GM23248 (cell line): ENCODE data around the gene CIRBP. TPM values are rescaled to one million over a fixed set of nuclear protein-coding genes. Genes with fewer than 3 reads are reported as not detected.

ENCODE experiments used
- DNase-seq: peaks from one replicate; pipeline ENCODE4 v3.0.0-alpha.2; 2015
- H2AFZ ChIP-seq: fragments of 200-600 bp; sonication (generic); 2 replicates; pipeline ENCODE4 v1.6.1; 2016; ENCODE audit warnings: antibody characterized with exemption
- H3F3A ChIP-seq: fragments of 200-600 bp; sonication (generic); 2 replicates; pipeline ENCODE4 v1.6.1; 2016; ENCODE audit warnings: mild to moderate bottlenecking, antibody characterized with exemption, mixed run types; ENCODE audit not compliant: insufficient read depth
- H3K27ac ChIP-seq: fragments of 200-600 bp; sonication (generic); 2 replicates; pipeline ENCODE4 v1.5.1; 2016; ENCODE audit warnings: mild to moderate bottlenecking
- H3K27me3 ChIP-seq: fragments of 200-600 bp; sonication (generic); replicated peaks from 2 replicates; pipeline ENCODE4 v1.6.1; 2016; ENCODE audit warnings: mild to moderate bottlenecking; ENCODE audit not compliant: insufficient read depth
- H3K36me3 ChIP-seq: fragments of 200-600 bp; sonication (generic); 2 replicates; pipeline ENCODE4 v1.6.1; 2016; ENCODE audit warnings: low read depth, mild to moderate bottlenecking
- H3K4me1 ChIP-seq: fragments of 200-600 bp; sonication (generic); 2 replicates; pipeline ENCODE4 v1.6.1; 2016; ENCODE audit warnings: mild to moderate bottlenecking; ENCODE audit not compliant: insufficient read depth
- H3K4me2 ChIP-seq: fragments of 200-600 bp; sonication (generic); one replicate; pipeline ENCODE4 v1.6.1; 2016; ENCODE audit warnings: mild to moderate bottlenecking; ENCODE audit not compliant: unreplicated experiment
- H3K4me3 ChIP-seq: fragments of 200-600 bp; sonication (generic); 2 replicates; pipeline ENCODE4 v1.5.1; 2016; ENCODE audit warnings: mild to moderate bottlenecking
- H3K79me2 ChIP-seq: fragments of 200-600 bp; sonication (generic); 2 replicates; pipeline ENCODE4 v1.6.1; 2016; ENCODE audit warnings: mild to moderate bottlenecking; ENCODE audit not compliant: insufficient read depth
- H3K9ac ChIP-seq: fragments of 200-600 bp; sonication (generic); 2 replicates; pipeline ENCODE4 v1.6.1; 2016; ENCODE audit warnings: mild to moderate bottlenecking
- H3K9me2 ChIP-seq: fragments of 200-600 bp; sonication (generic); 2 replicates; pipeline ENCODE4 v1.6.1; 2016; ENCODE audit warnings: mixed run types, mild to moderate bottlenecking, moderate library complexity; ENCODE audit not compliant: insufficient read depth
- H3K9me3 ChIP-seq: fragments of 200-600 bp; sonication (generic); one replicate; pipeline ENCODE4 v1.6.1; 2017; ENCODE audit warnings: low read depth
- H4K20me1 ChIP-seq: fragments of 200-600 bp; sonication (generic); 2 replicates; pipeline ENCODE4 v1.6.0; 2016; ENCODE audit not compliant: insufficient read depth
- EZH2 ChIP-seq: fragments of 200-600 bp; sonication (generic); IDR thresholded peaks from 2 replicates; pipeline ENCODE4 v1.6.1; 2018; ENCODE audit warnings: antibody characterized with exemption, mild to moderate bottlenecking; ENCODE audit not compliant: insufficient read depth, poor library complexity, severe bottlenecking
- EZH2phosphoT487 ChIP-seq: fragments of 200-600 bp; sonication (generic); IDR thresholded peaks from 2 replicates; pipeline ENCODE4 v1.6.1; 2018; ENCODE audit warnings: antibody characterized with exemption, moderate library complexity, mild to moderate bottlenecking, low read depth; ENCODE audit not compliant: insufficient read depth
- WGBS, 2 experiments: methylation state at CpG; one replicate each; pipeline ENCODE4 v1.1.6; 2015 to 2017; ENCODE audit warnings: low lambda C conversion rate in 2 of 2, low coverage in 1 of 2; ENCODE audit errors: missing lambda C conversion rate in 2 of 2; 5-methylcytosine and 5-hydroxymethylcytosine counted together
- in situ Hi-C: fragments of 300-500 bp; cut with MboI; formaldehyde crosslinking; loops from 2 replicates; pipeline ENCODE4 v1.15.0; 2020
- polyA plus RNA-seq: library from polyadenylated mRNA; unstranded; fragments of >200 nt; fragmentation: Nextera tagmentation; extraction: Ambion mirVana; gene quantifications from 2 replicates; pipeline ENCODE4 v1.2.1, GENCODE V29; 2016
- total RNA-seq: library from RNA; depleted of rRNA; stranded (reverse); fragments of >200 nt; shearing (Covaris generic); gene quantifications from 2 replicates; pipeline ENCODE4 v1.2.3, GENCODE V29; 2014

Gene CIRBP
- total and polyA plus RNA-seq, 2 experiments from 2014 or later = 185 to 392 TPM

DNA sequence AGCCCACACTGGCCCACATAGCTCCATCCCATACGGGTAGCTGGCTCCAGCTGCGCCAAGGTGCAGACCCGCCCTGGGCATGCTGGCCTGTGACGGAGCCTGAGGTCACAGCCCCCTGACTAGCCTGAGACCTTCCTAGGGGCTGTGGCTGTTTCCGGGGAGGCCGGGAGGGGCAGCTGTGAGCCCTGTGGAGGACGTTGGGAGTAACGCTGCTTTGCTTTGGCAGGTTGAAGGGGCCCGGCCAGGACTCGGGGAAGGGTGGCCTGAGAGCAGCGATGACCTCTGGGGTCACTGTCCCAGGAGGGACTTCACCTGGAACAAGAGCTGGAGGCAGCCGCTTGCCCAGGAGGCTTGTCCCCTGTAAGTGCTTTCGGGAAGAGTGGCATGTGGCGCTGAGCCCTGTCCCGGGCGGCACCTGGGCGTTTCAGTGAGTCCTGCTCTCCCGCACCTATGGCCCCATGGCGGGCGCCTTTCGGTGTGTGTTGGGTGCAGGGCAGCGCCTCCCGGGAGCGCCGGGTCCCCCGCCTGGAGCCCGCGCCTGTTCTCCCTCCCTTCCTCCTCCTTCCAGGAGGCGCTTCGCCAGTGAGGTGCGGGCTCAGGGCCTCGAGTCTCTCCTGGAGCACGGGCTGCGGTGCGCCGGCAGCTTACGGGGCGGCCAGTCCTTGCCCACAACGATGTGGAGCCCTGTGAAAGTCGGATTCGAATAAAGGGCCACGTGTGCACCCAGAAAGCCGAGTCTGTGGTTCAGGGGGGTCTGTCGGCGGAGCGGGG lies 5.1 kb downstream of the CIRBP start:
- in situ Hi-C loops = no loop called here
- Histone ChIP-seq H3K9me2 (no peaks in the 10 kb centered on the region), H2AFZ (no peak overlapping the region), H4K20me1 (no peaks in the 10 kb centered on the region), H3K27ac (peak overlapping the region; percentile 88), H3K9ac (peak overlapping the region; percentile 89), H3K27me3 (no peaks in the 10 kb centered on the region), H3F3A (peaks cover 37% of the 10 kb centered on the region), H3K79me2 (peaks cover 56% of the 10 kb centered on the region), H3K9me3 (no peaks in the 10 kb centered on the region), H3K4me1 (peaks cover 19% of the 10 kb centered on the region), H3K4me2 (peak overlapping the region; percentile 43), H3K36me3 (peaks cover 34% of the 10 kb centered on the region; the same call in 1 of the 2 replicates), H3K4me3 (peak overlapping the region; percentile 76)
- no peak for TF ChIP-seq EZH2phosphoT487
- TF ChIP-seq EZH2 = no peak
- 73 to 76% methylated on average over 31 to 46 of the region's 46 CpGs for WGBS, 2 experiments
- peak; percentile 21 for DNase-seq

DNA sequence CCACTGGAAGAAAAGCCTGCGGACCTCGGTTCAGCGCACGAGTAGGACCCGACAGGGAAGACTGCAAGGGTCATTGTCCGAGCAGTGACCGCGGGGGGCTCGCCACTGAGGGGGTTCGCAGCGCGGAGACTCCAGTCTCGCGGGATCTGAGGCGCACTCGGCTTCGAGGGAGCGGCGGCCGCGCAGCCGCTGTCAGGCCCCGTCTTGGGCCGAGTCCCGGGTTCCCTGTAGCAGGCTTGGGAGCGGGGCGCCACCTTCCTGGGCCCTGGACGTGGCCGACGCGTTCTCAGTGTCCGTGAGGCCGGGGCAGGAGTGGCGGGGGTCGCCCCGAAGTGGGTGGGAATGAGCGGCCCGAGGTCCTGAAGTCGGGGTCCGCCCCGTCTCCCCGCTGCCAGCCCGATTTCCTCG lies 5.7 kb downstream of the CIRBP start:
- 15 to 17% methylated on average over 33 to 44 of the region's 44 CpGs for WGBS, 2 experiments
- no peak overlapping the region for H2AFZ ChIP-seq
- H3K27ac ChIP-seq = peak overlapping the region; percentile 88
- DNase-seq = peak; percentile 67
- no peaks in the 10 kb centered on the region for H3K9me2 ChIP-seq
- peak overlapping the region; percentile 89 for H3K9ac ChIP-seq
- in situ Hi-C loops = no loop called here
- H3K9me3 ChIP-seq = no peaks in the 10 kb centered on the region
- H3K4me1 ChIP-seq = peaks cover 19% of the 10 kb centered on the region
- H3K27me3 ChIP-seq = no peaks in the 10 kb centered on the region
- peaks cover 56% of the 10 kb centered on the region for H3K79me2 ChIP-seq
- H4K20me1 ChIP-seq = no peaks in the 10 kb centered on the region
- no peak for TF ChIP-seq EZH2
- TF ChIP-seq EZH2phosphoT487 = no peak
- H3F3A ChIP-seq = peaks cover 38% of the 10 kb centered on the region
- peaks cover 34% of the 10 kb centered on the region; the same call in 1 of the 2 replicates for H3K36me3 ChIP-seq
- peak overlapping the region; percentile 76 for H3K4me3 ChIP-seq
- H3K4me2 ChIP-seq = peak overlapping the region; percentile 43

DNA sequence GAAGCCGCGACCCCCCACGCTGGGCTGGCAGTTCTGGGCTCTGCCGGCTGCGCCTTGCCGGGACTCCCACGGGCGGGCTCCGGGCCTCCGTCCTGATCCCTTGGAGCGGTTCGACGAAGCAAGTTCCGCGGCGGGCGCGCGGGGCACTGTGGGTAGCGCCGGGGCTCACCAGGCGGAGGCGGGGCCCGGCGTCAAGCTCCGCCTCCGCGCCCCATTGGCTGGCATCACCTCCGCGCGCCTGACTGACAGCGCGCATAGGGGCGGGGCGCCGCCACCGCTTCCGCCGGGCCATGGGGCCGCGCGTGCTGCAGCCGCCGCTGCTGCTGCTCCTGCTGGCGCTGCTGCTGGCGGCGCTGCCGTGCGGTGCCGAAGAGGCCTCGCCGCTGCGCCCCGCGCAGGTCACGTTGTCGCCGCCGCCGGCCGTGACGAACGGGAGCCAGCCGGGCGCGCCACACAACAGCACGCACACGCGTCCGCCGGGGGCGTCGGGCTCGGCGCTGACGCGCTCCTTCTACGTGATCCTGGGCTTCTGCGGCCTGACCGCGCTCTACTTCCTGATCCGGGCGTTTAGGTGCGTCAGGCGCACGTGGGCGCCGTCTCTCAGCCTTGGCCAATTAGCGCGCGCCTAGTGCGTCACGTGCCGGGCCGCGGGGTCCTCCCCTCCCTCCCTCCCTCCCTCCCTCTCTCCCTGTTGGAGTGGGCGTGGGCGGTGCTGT lies 6.3 kb downstream of the CIRBP start, which contains the start of gene FAM174C:
Gene FAM174C (plus strand): TSS at position 271 of the 716 bp plus-strand sequence. CDS start 20 bp downstream, at position 291.
- Histone ChIP-seq H3F3A (peaks cover 37% of the 10 kb centered on the region), H3K9ac (peak within 1 kb of the TSS; percentile 89), H3K9me2 (no peaks in the 10 kb centered on the region), H3K27ac (peak within 1 kb of the TSS; percentile 88), H3K4me3 (peak within 1 kb of the TSS; percentile 76), H3K79me2 (peaks cover 51% of the 10 kb centered on the region), H2AFZ (peak within 1 kb of the TSS; percentile 37), H3K27me3 (no peaks in the 10 kb centered on the region), H3K9me3 (no peaks in the 10 kb centered on the region), H3K36me3 (peaks cover 34% of the 10 kb centered on the region; the same call in 1 of the 2 replicates), H3K4me1 (peaks cover 18% of the 10 kb centered on the region), H3K4me2 (peak within 1 kb of the TSS; percentile 84), H4K20me1 (no peaks in the 10 kb centered on the region)
- in situ Hi-C loops = no loop called here
- 0 to 1% methylated on average over 55 to 61 of the region's 98 CpGs for WGBS, 2 experiments
- TF ChIP-seq EZH2phosphoT487 = no peak
- TF ChIP-seq EZH2 = no peak
- DNase-seq = peak; percentile 99

DNA sequence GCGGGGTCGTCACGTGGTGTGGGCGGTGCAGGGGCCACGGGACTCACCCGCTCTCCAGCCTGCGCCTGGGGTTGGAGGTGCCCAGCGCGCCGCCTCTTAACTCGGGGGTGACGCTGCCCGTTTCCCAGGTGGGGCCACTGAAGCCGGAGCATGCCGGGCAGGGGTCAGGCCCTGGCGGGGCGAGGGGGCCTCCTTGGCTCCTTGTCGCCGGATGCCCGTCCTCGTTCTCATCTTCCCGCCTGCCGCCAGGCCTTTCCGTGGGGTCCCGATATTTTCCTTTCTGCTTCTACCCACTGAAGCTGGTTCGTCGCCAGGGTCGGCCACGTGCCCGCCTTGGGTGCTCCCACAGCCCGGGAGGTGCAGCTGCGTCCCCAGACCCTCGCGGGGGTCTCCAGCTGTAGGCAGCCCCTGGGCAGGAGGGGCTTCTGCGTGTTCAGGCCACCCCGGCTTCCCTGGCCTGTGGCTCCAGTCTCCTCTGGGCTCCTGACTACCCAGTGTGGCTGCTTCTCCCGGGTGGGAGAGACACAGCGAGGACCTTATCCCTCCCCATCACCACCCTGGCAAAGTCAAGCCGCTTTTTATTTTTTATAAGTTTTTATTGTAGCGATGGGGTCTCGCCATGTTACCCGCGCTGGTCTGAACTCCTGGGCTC lies 7.0 kb downstream of the CIRBP start:
- in situ Hi-C loops = no loop called here
- peaks cover 11% of the 10 kb centered on the region for H3K4me1 ChIP-seq
- H3K9me3 ChIP-seq = no peaks in the 10 kb centered on the region
- H2AFZ ChIP-seq = peak overlapping the region; percentile 37
- peak overlapping the region; percentile 88 for H3K27ac ChIP-seq
- TF ChIP-seq EZH2phosphoT487 (no peak), EZH2 (no peak)
- no peaks in the 10 kb centered on the region for H4K20me1 ChIP-seq
- peak overlapping the region; percentile 89 for H3K9ac ChIP-seq
- no peak for DNase-seq
- H3K36me3 ChIP-seq = peaks cover 29% of the 10 kb centered on the region; the same call in 1 of the 2 replicates
- WGBS, 2 experiments = 8 to 11% methylated on average over 34 to 42 of the region's 43 CpGs
- peaks cover 44% of the 10 kb centered on the region for H3K79me2 ChIP-seq
- H3F3A ChIP-seq = peaks cover 34% of the 10 kb centered on the region
- H3K4me2 ChIP-seq = peak overlapping the region; percentile 84
- H3K27me3 ChIP-seq = no peaks in the 10 kb centered on the region
- H3K9me2 ChIP-seq = no peaks in the 10 kb centered on the region
- peak overlapping the region; percentile 76 for H3K4me3 ChIP-seq
